HepG2 (cell line): Measurements from ENCODE around the gene SLC19A1. TPM values are rescaled to one million over a fixed set of nuclear protein-coding genes. Genes with fewer than 3 reads are reported as not detected.

ENCODE experiments used
- ADNP ChIP-seq: sonication (generic); formaldehyde crosslinking; IDR thresholded peaks from 2 replicates; pipeline ENCODE4 v1.4.0; 2020; ENCODE audit warnings: missing genetic modification reagents
- ATAD3A ChIP-seq: sonication (generic); formaldehyde crosslinking; IDR thresholded peaks from 2 replicates; pipeline ENCODE4 v1.4.0; 2020; ENCODE audit warnings: missing genetic modification reagents
- ATM ChIP-seq: fragments of 450-650 bp; IDR thresholded peaks from 2 replicates; pipeline ENCODE4 v1.7.1; 2017; ENCODE audit warnings: mild to moderate bottlenecking, borderline replicate concordance
- BATF2 ChIP-seq: sonication (generic); formaldehyde crosslinking; IDR thresholded peaks from 2 replicates; pipeline ENCODE4 v1.8.0; 2022; ENCODE audit warnings: mild to moderate bottlenecking, missing genetic modification reagents, moderate library complexity
- FOSL1 ChIP-seq: sonication (generic); formaldehyde crosslinking; IDR thresholded peaks from 2 replicates; pipeline ENCODE4 v1.9.0; 2021; ENCODE audit warnings: missing genetic modification reagents, borderline replicate concordance
- FOXM1 ChIP-seq: sonication (generic); formaldehyde crosslinking; IDR thresholded peaks from 2 replicates; pipeline ENCODE4 v1.5.0; 2020; ENCODE audit warnings: missing genetic modification reagents
- GFI1 ChIP-seq: sonication (generic); formaldehyde crosslinking; IDR thresholded peaks from 2 replicates; pipeline ENCODE4 v1.5.0; 2020; ENCODE audit warnings: missing genetic modification reagents, mild to moderate bottlenecking, borderline replicate concordance
- GLI4 ChIP-seq: sonication (generic); formaldehyde crosslinking; IDR thresholded peaks from 2 replicates; pipeline ENCODE4 v1.5.1; 2020; ENCODE audit warnings: missing genetic modification reagents, mild to moderate bottlenecking, moderate library complexity, borderline replicate concordance
- MED13 ChIP-seq: sonication (generic); formaldehyde crosslinking; IDR thresholded peaks from 2 replicates; pipeline ENCODE4 v1.5.0; 2020; ENCODE audit warnings: missing genetic modification reagents
- MEIS2 ChIP-seq: sonication (generic); formaldehyde crosslinking; IDR thresholded peaks from 2 replicates; pipeline ENCODE4 v1.9.0; 2021; ENCODE audit warnings: mild to moderate bottlenecking, missing genetic modification reagents
- NFE2L2 ChIP-seq: fragments of 150-350 bp; IDR thresholded peaks from 2 replicates; pipeline ENCODE4 v1.6.1; 2014; ENCODE audit warnings: low read length
- SAFB2 ChIP-seq: sonication (generic); formaldehyde crosslinking; IDR thresholded peaks from 2 replicates; pipeline ENCODE4 v1.5.1; 2020; ENCODE audit warnings: missing genetic modification reagents, low read depth, mild to moderate bottlenecking, borderline replicate concordance
- SMARCE1 ChIP-seq: fragments of 450-650 bp; IDR thresholded peaks from 2 replicates; pipeline ENCODE4 v1.6.1; 2017; ENCODE audit warnings: borderline replicate concordance
- TARDBP ChIP-seq: sonication (generic); formaldehyde crosslinking; IDR thresholded peaks from 2 replicates; pipeline ENCODE4 v1.8.0; 2022; ENCODE audit warnings: mild to moderate bottlenecking, missing genetic modification reagents
- ZBTB43 ChIP-seq: sonication (generic); formaldehyde crosslinking; conservative IDR thresholded peaks from 2 replicates; pipeline ENCODE4 v1.4.0; 2020; ENCODE audit warnings: missing genetic modification reagents
- ZFP36 ChIP-seq: fragments of 150-350 bp; IDR thresholded peaks from 2 replicates; pipeline ENCODE4 v1.6.1; 2018; ENCODE audit warnings: borderline replicate concordance, low read length, low read depth; ENCODE audit not compliant: partially characterized antibody
- ZMYM2 ChIP-seq: sonication (generic); formaldehyde crosslinking; IDR thresholded peaks from 2 replicates; pipeline ENCODE4 v1.8.0; 2022; ENCODE audit warnings: mild to moderate bottlenecking, missing genetic modification reagents
- ZMYM3 ChIP-seq: sonication (generic); formaldehyde crosslinking; IDR thresholded peaks from 2 replicates; pipeline ENCODE4 v1.5.1; 2020; ENCODE audit warnings: mild to moderate bottlenecking, missing genetic modification reagents
- ZNF136 ChIP-seq: sonication (generic); formaldehyde crosslinking; IDR thresholded peaks from 2 replicates; pipeline ENCODE4 v1.8.1; 2022; ENCODE audit warnings: low read depth, mild to moderate bottlenecking, moderate library complexity, missing genetic modification reagents
- ZNF256 ChIP-seq: sonication (generic); formaldehyde crosslinking; conservative IDR thresholded peaks from 2 replicates; pipeline ENCODE4 v1.4.0; 2020; ENCODE audit warnings: missing genetic modification reagents
- ZNF282 ChIP-seq: fragments of 450-650 bp; IDR thresholded peaks from 2 replicates; pipeline ENCODE4 v1.6.1; 2018; ENCODE audit not compliant: partially characterized antibody
- ZNF546 ChIP-seq: sonication (generic); formaldehyde crosslinking; conservative IDR thresholded peaks from 2 replicates; pipeline ENCODE4 v1.8.1; 2023; ENCODE audit warnings: mild to moderate bottlenecking, missing genetic modification reagents
- ZNF567 ChIP-seq: sonication (generic); formaldehyde crosslinking; IDR thresholded peaks from 2 replicates; pipeline ENCODE4 v1.8.1; 2023; ENCODE audit warnings: mild to moderate bottlenecking, missing genetic modification reagents, borderline replicate concordance
- ZNF710 ChIP-seq: sonication (generic); formaldehyde crosslinking; IDR thresholded peaks from 2 replicates; pipeline ENCODE4 v1.5.0; 2020; ENCODE audit warnings: mild to moderate bottlenecking, missing genetic modification reagents, borderline replicate concordance
- ZNF747 ChIP-seq: sonication (generic); formaldehyde crosslinking; IDR thresholded peaks from 2 replicates; pipeline ENCODE4 v1.8.1; 2023; ENCODE audit warnings: missing genetic modification reagents, mild to moderate bottlenecking, borderline replicate concordance
- ZNF770 ChIP-seq: sonication (generic); formaldehyde crosslinking; IDR thresholded peaks from 2 replicates; pipeline ENCODE4 v1.5.0; 2020; ENCODE audit warnings: mild to moderate bottlenecking, missing genetic modification reagents
- ZNF850 ChIP-seq: sonication (generic); formaldehyde crosslinking; conservative IDR thresholded peaks from 2 replicates; pipeline ENCODE4 v1.9.0; 2021; ENCODE audit warnings: mild to moderate bottlenecking, missing genetic modification reagents
- polyA plus RNA-seq, 8 experiments: library from polyadenylated mRNA; depleted of rRNA in 3 of 8; stranded (reverse) in 7 of 8; unstranded in 1 of 8; fragments of >200 nt; fragmentation: Illumina TruSeq in 4 of 8; extraction: Trizol in 4 of 8; gene quantifications; 2 replicates each; pipeline versions ENCODE4 v1.2.1 to v1.2.3, GENCODE V29; 2011 to 2016; ENCODE audit warnings: low read depth in 4 of 8, missing spikeins in 1 of 8, mixed read lengths in 1 of 8; ENCODE audit not compliant: insufficient read depth in 1 of 8
- total RNA-seq, 5 experiments: library from RNA; depleted of rRNA; stranded (reverse); fragments of >200 nt; fragmentation: Illumina TruSeq; extraction: Trizol; gene quantifications; 2 replicates each; pipeline ENCODE4 v1.2.3, GENCODE V29; 2016; ENCODE audit warnings: low read depth in 1 of 5

SLC19A1 gene
- total and polyA plus RNA-seq, 2 of the 13 experiments (the other 11 are each of a cell fraction or from before 2014, with no cell fraction given) = 21.8 to 23.0 TPM

GRCh38 chr21:45554477-45555175 lies 12.4 kb upstream of the SLC19A1 start (continued):
- TF ChIP-seq ZNF770 (CRISPR knock-in tag) (no peak), ZFP36 (no peak), ATM (no peak), ATAD3A (CRISPR knock-in tag) (no peak), MED13 (CRISPR knock-in tag) (no peak), TARDBP (CRISPR knock-in tag) (no peak; the same call in 1 of the 2 replicates), NFE2L2 (no peak), ZNF747 (no peak), ZMYM2 (CRISPR knock-in tag) (no peak), FOXM1 (CRISPR knock-in tag) (no peak), ZNF136 (CRISPR knock-in tag) (no peak), ZNF282 (no peak), GFI1 (CRISPR knock-in tag) (no peak), SMARCE1 (no peak), GLI4 (CRISPR knock-in tag) (no peak), BATF2 (no peak), ZNF567 (CRISPR knock-in tag) (no peak), SAFB2 (CRISPR knock-in tag) (no peak), ADNP (no peak), ZNF546 (no peak), ZNF850 (CRISPR knock-in tag) (no peak), ZMYM3 (CRISPR knock-in tag) (no peak), ZNF710 (no peak), FOSL1 (CRISPR knock-in tag) (no peak), ZBTB43 (CRISPR knock-in tag) (no peak), ZNF256 (CRISPR knock-in tag) (no peak), MEIS2 (CRISPR knock-in tag) (no peak)
